WI38 (cell line): ENCODE results near the gene SKI.

ENCODE experiments used
- H3K4me3 ChIP-seq: 2 replicates; pipeline ENCODE4 v1.5.1; 2011; ENCODE audit warnings: low read depth, mild to moderate bottlenecking, control low read depth, low read length
- TF ChIP-seq, protein P1 (sequence below): IDR thresholded peaks from 2 replicates; pipeline ENCODE4 v1.5.1; 2012; ENCODE audit warnings: low read depth, mild to moderate bottlenecking, control low read depth, low read length

SKI gene

DNA sequence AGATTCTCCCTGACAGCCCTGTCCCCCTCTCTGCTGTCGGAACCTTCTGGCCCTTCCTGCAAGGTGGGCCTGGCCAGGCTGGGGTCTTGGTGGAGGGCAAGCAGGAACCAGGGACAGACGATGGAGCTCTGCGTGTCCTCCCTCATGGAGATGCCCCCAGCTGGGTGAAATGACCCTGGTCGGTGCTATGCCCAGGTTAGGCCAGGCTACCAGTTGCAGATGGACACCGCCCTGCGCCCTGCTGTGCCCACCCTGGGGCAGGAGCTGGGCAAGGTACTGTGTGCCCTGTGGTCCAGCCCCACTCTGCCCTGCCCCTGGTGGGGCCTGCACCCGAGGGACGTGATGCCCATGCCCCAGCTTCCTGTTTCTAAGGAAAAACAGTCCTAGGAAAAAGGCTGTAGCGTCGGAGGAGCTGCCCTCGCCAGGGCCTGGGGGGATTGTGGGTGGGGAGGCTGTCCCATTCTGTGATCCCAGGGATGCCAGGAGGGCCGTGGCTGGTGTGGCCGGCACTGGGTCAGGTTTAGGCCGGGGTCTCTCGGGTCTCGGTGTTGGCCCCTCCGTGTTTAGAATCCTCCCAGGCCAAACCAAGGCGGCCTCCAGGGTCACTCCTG, 85.6 kb downstream of the SKI start:
- TF ChIP-seq, protein P1, sequence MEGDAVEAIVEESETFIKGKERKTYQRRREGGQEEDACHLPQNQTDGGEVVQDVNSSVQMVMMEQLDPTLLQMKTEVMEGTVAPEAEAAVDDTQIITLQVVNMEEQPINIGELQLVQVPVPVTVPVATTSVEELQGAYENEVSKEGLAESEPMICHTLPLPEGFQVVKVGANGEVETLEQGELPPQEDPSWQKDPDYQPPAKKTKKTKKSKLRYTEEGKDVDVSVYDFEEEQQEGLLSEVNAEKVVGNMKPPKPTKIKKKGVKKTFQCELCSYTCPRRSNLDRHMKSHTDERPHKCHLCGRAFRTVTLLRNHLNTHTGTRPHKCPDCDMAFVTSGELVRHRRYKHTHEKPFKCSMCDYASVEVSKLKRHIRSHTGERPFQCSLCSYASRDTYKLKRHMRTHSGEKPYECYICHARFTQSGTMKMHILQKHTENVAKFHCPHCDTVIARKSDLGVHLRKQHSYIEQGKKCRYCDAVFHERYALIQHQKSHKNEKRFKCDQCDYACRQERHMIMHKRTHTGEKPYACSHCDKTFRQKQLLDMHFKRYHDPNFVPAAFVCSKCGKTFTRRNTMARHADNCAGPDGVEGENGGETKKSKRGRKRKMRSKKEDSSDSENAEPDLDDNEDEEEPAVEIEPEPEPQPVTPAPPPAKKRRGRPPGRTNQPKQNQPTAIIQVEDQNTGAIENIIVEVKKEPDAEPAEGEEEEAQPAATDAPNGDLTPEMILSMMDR, result no peak
- H3K4me3 ChIP-seq, result peak overlapping the region; percentile 50

- H3K4me3 ChIP-seq, result peak overlapping the region; percentile 50
- TF ChIP-seq, protein P1, result no peak
Observed at GRCh38 chr1:2314273-2314802, 86.2 kb downstream of the SKI start.

DNA sequence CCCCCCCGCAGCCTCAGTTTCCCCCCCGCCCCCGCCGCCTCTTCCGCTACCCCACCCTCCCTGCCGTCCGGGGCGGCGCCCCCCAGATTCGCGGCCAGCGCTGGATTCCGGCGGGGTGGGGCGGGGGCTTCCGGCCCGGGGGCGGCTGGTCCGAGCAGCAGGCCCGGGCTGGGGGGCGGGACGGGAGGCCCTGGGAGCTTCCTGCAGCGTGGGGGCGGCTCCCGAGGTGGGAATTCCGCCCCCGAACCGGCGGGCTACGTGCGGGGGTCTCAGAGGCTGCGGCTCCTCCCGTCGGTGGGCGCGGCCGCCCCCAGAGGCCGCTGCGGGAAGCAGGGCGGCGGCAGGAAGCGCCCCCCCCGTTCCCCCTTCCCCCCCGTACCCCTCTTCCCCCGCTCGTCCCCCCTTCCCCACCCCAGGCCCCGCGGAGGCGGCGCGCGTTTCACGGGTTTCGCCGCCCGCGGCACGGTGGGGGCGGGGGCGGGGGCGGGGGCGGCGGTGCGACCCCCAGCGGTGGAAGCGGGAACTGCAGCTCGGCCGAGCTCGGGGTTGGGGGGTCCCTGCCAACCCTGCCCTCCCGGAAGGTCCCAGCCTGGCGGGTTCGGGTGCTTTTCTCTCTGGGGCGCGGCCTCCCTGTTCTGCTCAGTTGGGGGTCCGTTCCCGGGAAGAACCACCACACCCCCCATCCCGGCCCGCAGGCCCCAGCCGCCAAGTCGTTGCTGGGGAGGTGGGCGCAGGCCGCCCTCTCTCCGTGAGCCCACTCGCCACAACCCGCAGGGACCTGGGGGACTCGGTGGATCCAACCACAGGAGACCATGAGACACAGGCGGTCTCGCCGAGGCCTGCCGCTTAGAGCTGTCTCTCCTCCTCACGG, 86.9 kb downstream of the SKI start:
- TF ChIP-seq, protein P1, result peak; percentile 65
- H3K4me3 ChIP-seq, result peak overlapping the region; percentile 50

DNA sequence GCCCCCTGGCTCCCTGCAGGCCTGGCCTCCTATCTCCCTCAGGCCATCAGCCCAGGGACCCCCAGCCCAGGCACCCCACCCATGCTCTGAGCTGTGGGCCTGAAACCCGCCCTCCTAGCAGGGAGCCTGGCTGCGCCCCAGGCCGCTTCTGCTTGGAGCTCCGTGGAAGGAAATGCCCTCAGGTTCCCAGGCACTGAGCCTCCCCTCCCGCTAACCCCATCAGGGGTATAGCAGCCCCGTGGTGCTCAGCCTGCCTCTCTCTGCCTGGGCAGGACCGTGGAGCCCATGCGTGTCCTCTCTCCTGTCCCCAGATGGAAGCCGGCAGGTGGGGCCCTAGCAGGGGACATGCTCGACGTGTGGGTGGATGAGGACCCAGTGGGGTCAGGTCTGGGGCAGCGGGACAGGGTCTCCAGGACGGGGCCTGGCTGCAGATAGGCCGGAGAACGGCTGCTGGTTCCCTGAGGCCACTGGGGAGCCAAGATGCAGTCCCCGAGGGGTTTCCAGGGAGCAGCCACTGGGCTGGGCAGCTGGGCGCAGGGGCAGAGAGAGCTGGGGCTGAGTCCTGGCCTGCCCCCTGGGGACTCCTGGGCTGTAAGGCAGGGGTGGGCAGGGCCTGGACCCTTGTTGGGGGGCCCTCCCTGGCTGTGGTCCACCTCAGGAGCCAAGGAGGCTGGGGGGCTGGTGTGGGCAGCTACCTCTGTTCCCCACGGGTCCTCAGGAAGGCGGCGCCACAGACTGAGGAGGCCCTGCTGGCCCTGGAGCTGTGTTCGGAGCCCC, 87.7 kb downstream of the SKI start:
- TF ChIP-seq, protein P1, result no peak
- no peak overlapping the region for H3K4me3 ChIP-seq

DNA sequence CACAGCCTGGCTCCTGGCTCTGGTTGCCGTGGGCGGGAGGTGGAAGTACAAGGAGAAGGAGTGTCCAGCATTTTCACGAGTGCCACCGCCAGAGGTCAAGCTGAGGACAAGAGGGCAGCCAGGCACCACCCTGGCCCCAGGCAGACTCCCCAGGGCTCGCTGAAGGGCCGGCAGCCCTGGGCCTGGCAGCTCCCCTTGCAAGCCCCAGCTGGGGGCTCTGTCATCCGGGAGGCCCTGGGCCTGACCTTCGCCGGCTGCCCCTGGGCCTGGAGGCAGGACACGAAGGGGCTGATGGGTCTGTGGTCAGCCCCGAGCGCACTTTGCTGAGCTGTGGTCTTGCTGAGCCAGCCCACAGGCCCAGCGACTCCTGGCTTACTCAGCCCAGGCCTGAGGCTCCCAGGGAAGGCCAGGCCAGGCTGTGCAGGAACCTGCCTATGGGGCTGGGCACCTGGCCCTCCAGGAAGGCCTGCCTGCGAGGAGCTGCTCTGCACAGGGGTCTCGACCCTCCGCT, 88.4 kb downstream of the SKI start:
- TF ChIP-seq, protein P1, result no peak
- H3K4me3 ChIP-seq, result no peak overlapping the region

DNA sequence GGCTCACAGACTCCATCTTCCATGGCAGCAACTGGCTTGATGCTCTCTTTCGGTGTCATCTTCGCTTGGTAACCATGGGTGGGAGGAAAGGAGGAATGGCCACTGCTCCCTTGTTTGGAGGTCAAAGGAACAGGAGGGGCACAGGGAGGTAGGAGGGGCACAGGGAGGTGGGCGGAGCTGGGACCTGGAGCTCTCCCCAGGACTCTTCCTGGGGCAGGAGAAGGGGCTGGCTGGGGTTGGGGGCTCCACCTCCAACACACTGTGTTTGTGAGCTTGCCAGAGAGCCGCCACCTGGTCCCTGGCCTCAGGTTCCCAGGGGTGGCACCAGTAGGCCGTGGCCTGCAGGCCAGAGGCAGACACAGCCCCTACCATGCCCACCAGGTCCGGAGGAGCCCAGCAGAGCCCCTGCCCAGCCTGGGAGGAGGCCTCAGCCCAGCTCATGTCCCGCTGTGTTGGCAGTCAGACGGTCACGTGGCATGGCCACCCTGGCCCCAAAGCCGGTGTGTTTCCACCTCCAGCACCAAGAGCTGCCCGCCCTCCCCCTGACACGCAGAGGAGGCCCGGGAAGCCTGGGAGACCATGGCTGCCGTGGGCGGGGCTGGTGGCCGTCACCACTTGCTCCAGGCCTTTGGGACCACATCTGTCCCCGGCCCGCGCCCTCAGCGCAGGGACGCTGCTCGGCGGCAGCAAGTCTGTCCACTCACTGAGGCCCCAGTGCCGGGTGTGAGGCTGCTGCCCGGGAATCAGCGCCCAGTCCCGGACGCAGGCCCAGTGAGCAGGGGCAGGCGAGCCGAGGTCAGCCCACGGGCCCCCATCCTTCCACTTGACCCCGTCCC, 89.3 kb downstream of the SKI start:
- TF ChIP-seq, protein P1, result no peak

More for the DNA sequence above, 89.3 kb downstream of the SKI start:
- H3K4me3 ChIP-seq, result no peak overlapping the region
